Endodermal cell (in vitro differentiated cells): Measurements from ENCODE around the gene BHLHE23. TPM values are rescaled to one million over a fixed set of nuclear protein-coding genes. Genes with fewer than 3 reads are reported as not detected.

Experiments used
- DNase-seq: peaks from one replicate; pipeline ENCODE4 v3.0.0-alpha.2; 2017
- H3K27ac ChIP-seq: 2 replicates; pipeline ENCODE4 v1.5.1; 2013; ENCODE audit warnings: mild to moderate bottlenecking, low read depth, low read length, moderate library complexity
- H3K27me3 ChIP-seq: 2 replicates; pipeline ENCODE4 v1.6.1; 2013; ENCODE audit warnings: mild to moderate bottlenecking, low read length, moderate library complexity; ENCODE audit not compliant: insufficient read depth, control insufficient read depth, poor library complexity, severe bottlenecking
- H3K36me3 ChIP-seq: 2 replicates; pipeline ENCODE4 v1.7.0; 2013; ENCODE audit warnings: mild to moderate bottlenecking, low read length, moderate library complexity; ENCODE audit not compliant: control insufficient read depth, insufficient read depth
- H3K4me1 ChIP-seq: one replicate; pipeline ENCODE4 v1.7.0; 2013; ENCODE audit warnings: low read length; ENCODE audit not compliant: control insufficient read depth, insufficient read depth
- H3K4me3 ChIP-seq: 2 replicates; pipeline ENCODE4 v1.5.1; 2013; ENCODE audit warnings: mild to moderate bottlenecking, low read length, moderate library complexity
- H3K9ac ChIP-seq: 2 replicates; pipeline ENCODE4 v1.6.1; 2013; ENCODE audit warnings: mild to moderate bottlenecking, low read length, moderate library complexity; ENCODE audit not compliant: poor library complexity, severe bottlenecking; ENCODE audit errors: extremely low read depth
- H3K9me3 ChIP-seq: 2 replicates; pipeline ENCODE4 v1.6.1; 2013; ENCODE audit warnings: mild to moderate bottlenecking, low read length, moderate library complexity; ENCODE audit not compliant: control insufficient read depth
- H3K27ac Mint-ChIP-seq: 2 replicates; pipeline ENCODE4 v1.8.0; 2020; ENCODE audit warnings: mixed read lengths
- H3K27me3 Mint-ChIP-seq: 2 replicates; pipeline ENCODE4 v1.8.0; 2021; ENCODE audit warnings: mild to moderate bottlenecking, mixed read lengths; ENCODE audit not compliant: insufficient read depth
- H3K36me3 Mint-ChIP-seq: 2 replicates; pipeline ENCODE4 v1.8.0; 2020; ENCODE audit warnings: low read depth, mixed read lengths
- H3K4me1 Mint-ChIP-seq: 2 replicates; pipeline ENCODE4 v1.8.0; 2020; ENCODE audit warnings: mixed read lengths
- H3K4me3 Mint-ChIP-seq: 2 replicates; pipeline ENCODE4 v1.8.0; 2020; ENCODE audit warnings: mild to moderate bottlenecking, moderate library complexity, mixed read lengths
- H3K9me3 Mint-ChIP-seq: 2 replicates; pipeline ENCODE4 v1.8.0; 2020; ENCODE audit warnings: mild to moderate bottlenecking, mixed read lengths
- WGBS, 2 experiments: methylation state at CpG; one replicate each; pipeline versions ENCODE4 v1.1.5 to v1.1.7; 2013; ENCODE audit warnings: missing lambda C conversion rate in 2 of 2, mixed read lengths in 1 of 2; ENCODE audit not compliant: insufficient coverage in 1 of 2, insufficient read length in 1 of 2; 5-methylcytosine and 5-hydroxymethylcytosine counted together
- total RNA-seq, 2 donors: library from RNA; stranded (reverse); fragmentation: NEBNext Ultra II Directional in 1 of 2; extraction: Animal tissue kit (Norgen Biotek cat#: 25700) in 1 of 2; gene quantifications; 2 replicates in 1 of 2; 3 replicates in 1 of 2; pipeline ENCODE4 v1.2.1, GENCODE V29; 2021
- TF ChIP-seq, protein P1 (sequence below): fragments of 200-600 bp; sonication (generic); conservative IDR thresholded peaks from 2 replicates; pipeline ENCODE4 v1.5.0; 2021; ENCODE audit warnings: antibody characterized with exemption, mild to moderate bottlenecking

Gene BHLHE23
- total RNA-seq, 2 donors from 2014 or later = not detected

DNA sequence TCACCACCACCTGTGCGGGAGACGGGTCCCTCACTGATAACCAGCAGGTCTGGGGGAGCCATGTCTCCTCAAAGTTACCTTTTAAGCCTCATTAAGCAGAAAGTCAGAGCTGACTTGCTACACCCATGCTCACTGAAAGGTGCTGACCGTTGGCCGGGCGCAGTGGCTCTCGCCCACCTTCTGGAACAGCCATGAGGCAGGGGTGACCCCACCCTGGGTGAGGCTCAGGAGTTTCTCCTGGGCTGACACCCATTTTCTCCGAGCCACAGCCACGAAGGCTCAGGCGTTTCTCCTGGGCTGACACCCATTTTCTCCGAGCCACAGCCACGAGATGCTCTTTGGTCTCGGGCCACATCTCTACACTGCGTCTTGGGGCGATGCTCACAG lies 10.2 kb downstream of the BHLHE23 start:
- no peak overlapping the region for H3K27ac ChIP-seq
- H3K27me3 ChIP-seq = peaks cover 45% of the 10 kb centered on the region
- no peak overlapping the region for H3K9ac ChIP-seq
- no peaks in the 10 kb centered on the region for H3K36me3 Mint-ChIP-seq
- H3K4me3 ChIP-seq = no peak overlapping the region
- no peaks in the 10 kb centered on the region for H3K36me3 ChIP-seq
- DNase-seq = no peak
- no peak overlapping the region for H3K4me3 Mint-ChIP-seq
- TF ChIP-seq, protein P1, sequence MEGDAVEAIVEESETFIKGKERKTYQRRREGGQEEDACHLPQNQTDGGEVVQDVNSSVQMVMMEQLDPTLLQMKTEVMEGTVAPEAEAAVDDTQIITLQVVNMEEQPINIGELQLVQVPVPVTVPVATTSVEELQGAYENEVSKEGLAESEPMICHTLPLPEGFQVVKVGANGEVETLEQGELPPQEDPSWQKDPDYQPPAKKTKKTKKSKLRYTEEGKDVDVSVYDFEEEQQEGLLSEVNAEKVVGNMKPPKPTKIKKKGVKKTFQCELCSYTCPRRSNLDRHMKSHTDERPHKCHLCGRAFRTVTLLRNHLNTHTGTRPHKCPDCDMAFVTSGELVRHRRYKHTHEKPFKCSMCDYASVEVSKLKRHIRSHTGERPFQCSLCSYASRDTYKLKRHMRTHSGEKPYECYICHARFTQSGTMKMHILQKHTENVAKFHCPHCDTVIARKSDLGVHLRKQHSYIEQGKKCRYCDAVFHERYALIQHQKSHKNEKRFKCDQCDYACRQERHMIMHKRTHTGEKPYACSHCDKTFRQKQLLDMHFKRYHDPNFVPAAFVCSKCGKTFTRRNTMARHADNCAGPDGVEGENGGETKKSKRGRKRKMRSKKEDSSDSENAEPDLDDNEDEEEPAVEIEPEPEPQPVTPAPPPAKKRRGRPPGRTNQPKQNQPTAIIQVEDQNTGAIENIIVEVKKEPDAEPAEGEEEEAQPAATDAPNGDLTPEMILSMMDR = no peak
- H3K27ac Mint-ChIP-seq = no peak overlapping the region
- H3K4me1 Mint-ChIP-seq = no peaks in the 10 kb centered on the region
- H3K4me1 ChIP-seq = no peaks in the 10 kb centered on the region
- no peaks in the 10 kb centered on the region for H3K9me3 ChIP-seq
- 92% methylated on average over 12 to 14 of the region's 14 CpGs for WGBS, 2 experiments
- no peaks in the 10 kb centered on the region for H3K9me3 Mint-ChIP-seq
- peaks cover 22% of the 10 kb centered on the region for H3K27me3 Mint-ChIP-seq

DNA sequence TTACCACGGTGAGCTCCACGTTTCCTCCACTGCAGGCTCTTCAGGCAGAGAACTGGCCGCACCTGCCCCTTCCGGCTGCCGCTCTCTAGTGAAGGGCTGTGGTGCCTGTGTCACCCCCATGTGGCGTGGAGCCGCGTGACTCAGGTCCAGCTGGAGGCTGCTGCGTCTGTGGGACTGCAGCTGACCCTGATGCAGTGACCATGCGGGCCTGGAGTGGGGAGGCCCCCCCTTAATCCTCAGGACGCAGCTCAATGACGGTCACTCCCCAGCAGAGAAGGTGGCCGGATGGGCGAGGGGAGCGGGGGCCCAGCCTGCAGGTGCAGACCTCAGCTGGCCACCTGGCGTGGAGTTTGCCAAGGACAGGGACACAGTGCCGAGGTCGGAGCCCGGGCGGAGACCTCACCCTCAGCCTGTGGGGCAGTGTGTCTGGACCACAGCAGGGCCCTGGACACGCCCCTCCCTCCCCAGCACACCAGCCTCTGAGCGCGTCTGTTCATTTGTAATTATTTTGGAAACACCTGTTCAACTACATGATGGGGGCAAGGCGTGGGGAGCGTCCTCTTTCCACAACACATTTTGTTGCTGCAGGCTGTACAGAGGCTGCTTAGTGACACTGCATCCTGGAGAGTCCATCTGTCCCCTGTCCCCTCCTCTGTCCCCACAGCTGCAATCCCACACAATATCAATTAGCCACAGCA lies 10.7 kb downstream of the BHLHE23 start:
- WGBS, 2 experiments = 89 to 92% methylated on average over 23 to 25 of the region's 25 CpGs

DNA sequence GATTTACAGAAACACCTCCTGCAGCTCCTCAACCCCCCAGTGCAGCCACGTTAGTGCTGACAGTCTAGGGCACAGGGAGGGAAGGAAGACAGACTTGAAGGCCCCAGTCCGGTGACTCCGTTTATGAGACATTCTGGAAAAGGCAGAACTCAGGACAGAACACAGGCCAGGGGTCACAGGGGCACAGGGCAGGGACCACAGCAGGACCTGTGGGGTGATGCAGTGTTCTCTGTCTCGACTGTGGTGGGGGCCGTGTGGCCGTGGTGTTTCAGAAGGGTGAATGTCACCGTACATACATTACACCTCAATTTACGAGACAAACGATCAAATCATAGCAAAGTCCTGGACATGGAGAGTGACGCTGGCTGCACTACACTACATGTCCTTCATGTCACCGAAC lies 11.3 kb downstream of the BHLHE23 start:
- H3K4me3 Mint-ChIP-seq = no peak overlapping the region
- Histone ChIP-seq H3K36me3 (no peaks in the 10 kb centered on the region), H3K9me3 (no peaks in the 10 kb centered on the region), H3K4me3 (no peak overlapping the region), H3K9ac (no peak overlapping the region), H3K4me1 (no peaks in the 10 kb centered on the region), H3K27me3 (peaks cover 34% of the 10 kb centered on the region), H3K27ac (no peak overlapping the region)
- peaks cover 14% of the 10 kb centered on the region for H3K27me3 Mint-ChIP-seq
- no peaks in the 10 kb centered on the region for H3K4me1 Mint-ChIP-seq
- TF ChIP-seq, protein P1 = no peak
- no peaks in the 10 kb centered on the region for H3K9me3 Mint-ChIP-seq
- H3K36me3 Mint-ChIP-seq = no peaks in the 10 kb centered on the region
- WGBS, 2 experiments = 87 to 91% methylated on average over 7 to 11 of the region's 11 CpGs
- DNase-seq = no peak
- H3K27ac Mint-ChIP-seq = no peak overlapping the region

More for the DNA sequence above, 10.7 kb downstream of the BHLHE23 start:
- H3K4me1 ChIP-seq = no peaks in the 10 kb centered on the region
- Mint-ChIP-seq H3K9me3 (no peaks in the 10 kb centered on the region), H3K36me3 (no peaks in the 10 kb centered on the region), H3K4me3 (no peak overlapping the region), H3K27me3 (peaks cover 17% of the 10 kb centered on the region), H3K4me1 (no peaks in the 10 kb centered on the region), H3K27ac (no peak overlapping the region)
- H3K36me3 ChIP-seq = no peaks in the 10 kb centered on the region
- no peaks in the 10 kb centered on the region for H3K9me3 ChIP-seq
- no peak for DNase-seq
- peaks cover 39% of the 10 kb centered on the region for H3K27me3 ChIP-seq
- no peak overlapping the region for H3K27ac ChIP-seq
- H3K9ac ChIP-seq = no peak overlapping the region
- TF ChIP-seq, protein P1 = no peak
- H3K4me3 ChIP-seq = no peak overlapping the region
